B cell (primary cell): ENCODE data around the gene GRK5.

ENCODE experiments used
- CTCF ChIP-seq: fragments of 200-600 bp; IDR thresholded peaks from one replicate; pipeline ENCODE4 v1.8.0; 2022; ENCODE audit warnings: antibody characterized with exemption, mild to moderate bottlenecking
- EZH2 ChIP-seq: IDR thresholded peaks from 2 replicates; pipeline ENCODE4 v1.6.1; 2012; ENCODE audit warnings: borderline replicate concordance, low read depth, mild to moderate bottlenecking, moderate library complexity, low read length; ENCODE audit not compliant: insufficient read depth, poor library complexity, severe bottlenecking

GRCh38 chr10:119227825-119228224 is 20.5 kb downstream of the GRK5 start:
- TF ChIP-seq CTCF (no peak), EZH2 (no peak)
